ENCODE data around the gene SPPL3.
"Not testable (repeated sequence)": the region's sequence is repeated elsewhere in the genome, so short reads cannot be mapped to it uniquely, and the experiment has no call there.

Gene SPPL3

GRCh38 chr12:120917748-120918147 lies 13.6 kb upstream of the SPPL3 start:
- no peak for DNase-seq

DNA sequence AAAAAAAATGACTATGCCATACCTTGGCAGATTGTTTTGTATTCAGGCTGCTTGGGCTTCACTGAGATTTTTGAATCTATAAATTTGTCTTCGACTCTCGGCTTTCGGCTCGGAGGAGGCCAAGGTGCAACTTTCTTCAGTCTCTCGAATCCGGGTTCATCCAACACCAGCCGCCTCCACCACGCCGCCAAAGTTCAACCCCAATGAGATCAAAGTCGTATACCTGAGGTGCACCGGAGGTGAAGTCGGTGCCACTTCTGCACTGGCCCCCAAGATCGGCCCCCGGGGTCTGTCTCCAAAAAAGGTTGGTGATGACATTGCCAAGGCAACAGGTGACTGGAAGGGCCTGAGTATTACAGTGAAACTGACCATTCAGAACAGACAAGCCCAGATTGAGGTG lies 12.4 kb upstream of the SPPL3 start:
- no peak for DNase-seq

DNA sequence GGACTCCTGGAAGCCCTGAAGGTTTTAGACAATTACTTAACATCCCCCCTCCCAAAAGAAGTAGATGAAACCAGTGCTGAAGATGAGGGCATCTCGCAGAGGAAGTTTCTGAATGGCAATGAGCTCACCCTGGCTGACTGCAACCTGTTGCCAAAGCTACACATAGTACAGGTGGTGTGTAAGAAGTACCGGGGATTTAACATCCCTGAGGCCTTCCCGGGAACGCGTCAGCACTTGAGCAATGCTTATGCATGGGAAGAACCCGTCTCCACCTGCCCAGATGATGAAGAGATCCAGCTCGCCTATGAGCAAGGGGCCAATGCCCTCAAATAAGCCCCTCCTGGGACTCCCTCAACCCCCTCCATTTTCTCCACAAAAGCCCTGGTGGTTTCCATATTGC lies 10.6 kb upstream of the SPPL3 start:
- DNase-seq, result no peak

- no peak for DNase-seq
Measured at GRCh38 chr12:120909633-120910298, 5.6 kb upstream of the SPPL3 start.

DNA sequence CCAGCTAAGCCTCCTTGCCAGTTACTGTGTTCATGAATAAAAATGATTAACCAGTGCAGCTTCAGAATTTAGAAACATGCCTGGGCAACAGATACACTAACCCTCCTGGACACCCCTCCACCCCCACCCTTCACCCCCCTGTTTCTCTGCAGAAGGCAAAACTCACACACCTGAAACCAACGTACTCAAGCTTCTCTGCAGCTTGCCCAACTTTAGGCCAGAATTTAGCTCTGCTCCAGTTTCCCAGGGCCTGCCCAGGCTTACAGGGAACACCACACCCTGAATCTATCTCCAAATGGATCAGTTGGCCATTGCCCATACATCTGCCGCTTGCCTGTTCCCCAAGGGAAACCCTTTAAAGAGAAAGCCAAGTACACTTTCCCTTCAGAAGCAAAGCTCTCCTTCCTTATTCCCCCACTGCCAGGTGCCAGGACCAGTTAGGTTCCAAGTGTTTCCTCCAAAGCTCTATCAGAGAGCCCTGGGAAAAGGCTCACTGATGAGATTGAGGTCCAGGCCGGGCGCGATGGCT lies 1.8 kb upstream of the SPPL3 start:
- DNase-seq, result no peak

- peak; percentile 36 for DNase-seq
Measured at GRCh38 chr12:120903412-120904196, 554 bp downstream of the SPPL3 start.

DNA sequence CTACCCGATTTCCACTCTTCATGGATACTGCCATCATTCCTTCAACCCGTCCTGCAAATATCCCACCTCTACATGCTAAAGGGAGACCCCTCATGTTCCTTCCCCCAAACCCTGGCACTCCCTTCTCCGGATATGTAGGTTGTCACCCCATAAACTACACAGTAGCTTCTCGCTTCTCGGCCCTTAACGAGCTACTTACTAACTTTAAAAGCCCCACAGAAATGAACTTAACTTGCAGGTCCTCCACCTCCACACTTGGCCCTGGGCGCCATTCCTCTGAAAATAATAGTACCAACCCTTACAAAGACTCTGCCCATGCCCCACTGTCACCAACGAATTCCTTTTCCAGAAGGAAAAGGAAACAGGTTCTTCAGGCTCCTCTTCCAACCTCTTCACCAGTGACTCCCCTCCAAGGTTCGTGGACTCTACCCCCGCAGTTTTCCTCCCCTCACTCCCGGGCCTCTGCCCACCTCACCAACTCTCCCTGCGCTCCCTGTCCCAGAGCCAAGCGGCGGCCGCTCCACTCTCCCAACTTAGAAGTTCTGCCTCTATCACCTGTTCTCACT lies 1.2 kb downstream of the SPPL3 start:
- DNase-seq, result no peak

GRCh38 chr12:120901818-120902217 lies 2.3 kb downstream of the SPPL3 start:
- DNase-seq, result no peak

- DNase-seq, result not testable (repeated sequence)
Measured at GRCh38 chr12:120901101-120901500, 3.1 kb downstream of the SPPL3 start.

- DNase-seq, result no peak
Measured at GRCh38 chr12:120895532-120895931, 8.6 kb downstream of the SPPL3 start.

- DNase-seq, result no peak
Measured at GRCh38 chr12:120892265-120892664, 11.9 kb downstream of the SPPL3 start.

GRCh38 chr12:120890963-120891362 lies 13.2 kb downstream of the SPPL3 start:
- no peak for DNase-seq

- peak; percentile 24 for DNase-seq
Measured at GRCh38 chr12:120887253-120888043, 16.7 kb downstream of the SPPL3 start.

GRCh38 chr12:120886199-120887018 lies 17.7 kb downstream of the SPPL3 start:
- DNase-seq, result no peak

DNA sequence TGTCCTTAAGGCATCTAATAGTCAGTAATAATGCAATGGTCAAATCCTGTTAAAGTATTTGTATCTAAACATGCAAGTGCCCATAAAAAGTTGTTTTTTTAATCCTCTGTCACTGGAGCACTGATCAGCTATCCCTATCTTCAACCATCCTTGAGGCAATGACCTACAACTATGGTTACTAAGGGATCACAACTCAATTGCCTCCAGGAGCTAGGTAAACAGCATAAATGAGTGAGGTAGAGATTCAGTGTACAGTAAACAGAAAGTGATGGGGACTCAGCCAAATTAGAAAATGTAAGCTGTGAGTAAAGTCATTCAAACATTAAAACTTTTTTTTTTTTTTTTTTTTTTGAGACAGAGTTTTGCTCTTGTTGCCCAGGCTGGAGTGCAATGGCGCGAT lies 18.6 kb downstream of the SPPL3 start:
- DNase-seq, result no peak

DNA sequence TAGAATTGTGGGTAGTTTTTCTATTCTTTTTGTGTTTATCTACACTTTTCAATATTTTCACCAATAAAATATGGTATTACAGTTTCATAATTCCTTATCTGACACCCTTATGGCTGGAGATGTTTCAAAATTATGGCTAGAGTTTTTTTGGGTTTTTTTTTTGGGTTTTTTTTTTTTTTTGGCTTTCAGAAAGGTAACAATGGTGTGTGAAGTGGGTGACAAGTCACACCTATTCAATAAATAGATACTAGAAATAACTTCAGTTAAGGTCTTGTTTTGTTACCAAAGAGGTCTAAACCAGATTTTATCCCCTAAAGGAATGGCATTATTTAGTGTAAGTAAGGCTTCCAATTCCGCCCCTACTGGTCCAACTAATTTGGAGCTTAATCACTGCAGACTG lies 19.5 kb downstream of the SPPL3 start:
- DNase-seq, result no peak

GRCh38 chr12:120882055-120882555 lies 22.1 kb downstream of the SPPL3 start:
- DNase-seq, result no peak

- no peak for DNase-seq
Measured at GRCh38 chr12:120879718-120880300, 24.3 kb downstream of the SPPL3 start.

GRCh38 chr12:120879102-120879501 lies 25.1 kb downstream of the SPPL3 start:
- no peak for DNase-seq

DNA sequence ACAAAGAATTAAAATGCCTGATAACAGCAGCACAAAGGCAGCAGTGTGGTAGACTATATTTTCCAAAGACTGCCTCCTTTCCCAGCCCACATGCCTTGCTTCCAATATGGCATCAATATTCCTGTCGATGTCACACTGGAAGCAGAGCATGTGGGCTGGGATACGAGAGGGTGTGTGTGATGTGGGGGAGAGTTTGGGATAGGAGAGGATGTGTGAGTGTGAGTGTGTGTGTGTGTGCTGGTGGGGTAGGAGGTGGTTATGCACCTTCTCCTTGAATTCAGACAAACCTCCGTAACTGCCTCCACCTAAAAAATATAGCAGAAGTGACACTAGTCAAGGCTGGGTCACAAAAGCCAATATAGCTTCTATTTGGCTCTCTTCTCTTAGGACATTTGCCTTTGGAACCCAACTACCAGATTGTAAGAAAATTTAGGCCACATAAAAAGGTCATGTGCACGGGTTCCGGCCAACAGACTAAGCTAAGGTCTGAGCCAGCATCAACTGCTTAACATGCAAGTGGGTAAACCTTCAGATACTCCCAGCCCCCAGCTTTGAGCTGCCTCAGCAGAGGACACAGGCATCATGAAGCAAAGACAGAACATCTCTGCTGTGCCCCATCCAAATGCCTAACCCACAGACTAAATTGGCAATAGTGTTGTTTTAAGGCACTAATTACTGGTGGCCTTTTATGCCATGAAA lies 29.5 kb downstream of the SPPL3 start:
- DNase-seq, result no peak

DNA sequence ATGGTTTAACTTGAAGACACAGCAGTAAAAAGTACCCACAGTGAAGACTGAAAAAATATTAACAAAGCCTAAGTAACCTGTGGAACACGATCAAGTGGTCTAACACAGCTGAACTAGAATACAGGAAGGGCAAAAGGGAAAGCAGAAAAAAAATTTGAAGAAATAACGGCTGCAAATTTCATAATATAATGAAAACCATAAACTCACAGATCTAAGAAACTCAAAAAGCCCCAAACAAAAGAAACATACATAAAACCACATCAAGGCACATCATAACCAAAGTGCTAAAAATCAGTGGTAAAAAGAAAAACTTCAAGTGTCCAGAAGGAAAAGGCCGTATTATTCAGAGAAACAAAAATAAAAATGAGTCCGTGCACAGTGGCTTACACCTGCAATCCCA lies 30.9 kb downstream of the SPPL3 start:
- no peak for DNase-seq
